HG03196 (cell line): ENCODE results near the gene SLC17A5.
"Not testable (repeated sequence)": the region's sequence is repeated elsewhere in the genome, so short reads cannot be mapped to it uniquely, and the experiment has no call there.

Experiments
- ATAC-seq: cut with Tn5 transposase; IDR thresholded peaks from one replicate; pipeline ENCODE4 v1.9.1; 2021; ENCODE audit not compliant: unreplicated experiment

Gene SLC17A5

DNA sequence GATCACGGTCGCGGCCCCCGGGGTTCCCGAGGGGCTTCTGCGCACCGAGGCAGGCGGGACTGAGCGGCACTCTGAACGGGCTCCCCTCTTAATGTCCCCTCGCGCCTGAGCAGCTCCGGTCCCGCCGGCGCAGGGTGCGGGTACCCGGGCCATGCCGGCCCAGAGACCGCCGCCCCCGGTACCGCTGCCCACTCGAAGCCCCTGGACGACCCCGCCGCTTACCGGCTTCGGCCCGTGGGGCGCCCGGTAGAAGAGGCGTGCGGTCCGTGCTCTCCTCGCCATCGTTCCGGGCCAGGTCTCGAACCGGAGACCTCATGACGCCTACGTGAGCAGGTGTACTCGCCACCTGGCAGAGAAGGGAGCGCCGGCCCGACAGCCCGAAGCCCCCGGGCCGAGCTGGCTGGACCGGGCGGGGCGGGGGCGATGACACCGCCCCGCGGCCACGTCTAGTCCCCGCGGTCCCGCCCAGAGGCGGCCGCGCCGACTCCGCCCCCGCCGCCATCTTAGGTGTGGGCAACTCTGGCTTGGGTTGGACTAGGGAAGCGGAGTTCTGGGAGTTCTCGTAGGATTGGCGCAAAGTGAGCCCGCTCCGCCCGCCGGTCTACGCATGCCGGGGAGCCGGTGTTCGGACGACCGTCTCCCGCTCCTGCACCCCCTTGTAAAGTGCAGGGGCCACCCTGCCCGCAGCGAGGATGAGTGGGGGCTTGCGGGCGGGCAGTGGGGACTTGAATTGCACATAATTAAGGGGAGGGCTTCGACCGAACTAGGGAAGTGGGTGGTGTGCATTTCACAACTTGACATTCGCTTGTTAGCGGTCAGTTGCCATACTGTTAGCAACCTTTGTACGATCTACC is at the start of gene SLC17A5:
SLC17A5 (minus strand) TSS at position 422 of the 854 bp plus-strand sequence; CDS start at position 316, 106 bp downstream.
- ATAC-seq: peak; percentile 92

GRCh38 chr6:73703466-73703865 is 49.7 kb upstream of the SLC17A5 start:
- ATAC-seq: no peak

DNA sequence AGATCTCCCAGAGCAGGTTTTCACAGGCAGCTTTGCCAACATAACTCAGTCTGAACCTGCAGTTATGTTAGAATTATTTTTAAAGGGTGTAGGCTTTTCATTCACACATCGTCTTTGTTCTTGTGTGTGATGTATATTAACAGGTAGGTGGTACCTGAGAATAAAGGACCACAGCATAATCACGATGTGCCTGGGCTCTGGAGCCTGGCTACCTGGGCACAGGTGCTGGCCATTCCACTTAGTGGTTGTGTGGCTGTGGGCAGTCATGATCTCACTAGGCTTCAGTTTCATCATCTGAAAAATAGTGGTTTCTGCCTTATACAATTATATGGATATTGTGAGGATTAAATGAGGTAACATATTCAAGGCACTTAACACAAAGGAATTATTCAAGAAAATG is 48.7 kb upstream of the SLC17A5 start:
- no peak for ATAC-seq

DNA sequence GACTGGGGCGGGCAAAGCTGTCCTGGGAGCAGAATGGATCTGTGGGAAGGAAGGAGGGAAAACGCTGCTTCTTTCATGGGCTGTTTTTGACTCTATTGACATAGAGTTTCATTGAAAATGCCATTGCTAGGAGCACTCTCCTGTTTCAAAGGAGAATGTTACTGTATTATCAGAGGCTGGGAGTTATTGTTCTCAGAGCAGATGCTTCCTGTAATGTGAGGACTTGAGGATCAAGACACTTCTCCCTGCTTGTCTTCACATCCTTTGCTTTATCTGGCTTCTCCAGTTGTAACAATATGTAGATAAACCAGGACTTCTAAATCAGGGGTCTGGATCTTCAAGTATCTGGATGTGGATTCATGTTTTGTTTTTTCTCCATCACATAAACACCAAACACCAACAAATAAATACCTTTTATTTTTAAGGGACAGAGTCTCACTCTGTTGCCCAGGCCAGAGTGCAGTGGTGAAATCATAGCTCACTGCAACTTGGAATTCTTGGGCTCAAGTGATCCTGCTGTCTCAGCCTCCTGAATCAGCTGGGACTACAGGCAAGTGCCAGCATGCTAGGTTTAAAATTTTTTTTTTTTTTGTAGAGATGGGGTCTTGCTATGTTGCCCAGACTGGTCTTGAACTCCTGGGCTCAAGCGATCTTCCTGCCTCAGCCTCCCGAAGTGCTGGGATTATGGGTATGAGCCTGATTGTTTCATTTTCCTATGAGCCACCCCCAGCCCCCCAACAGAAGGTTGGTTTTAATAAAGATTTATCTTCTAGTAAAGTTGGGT is 46.1 kb upstream of the SLC17A5 start:
- ATAC-seq: no peak

- no peak for ATAC-seq
Observed at GRCh38 chr6:73696966-73697655, 43.3 kb upstream of the SLC17A5 start.

- peak; percentile 51 for ATAC-seq
Observed at GRCh38 chr6:73695619-73696421, 42.0 kb upstream of the SLC17A5 start, which contains the start of gene CD109. TSS of gene CD109 (plus strand) at chr6:73696203. CDS start at chr6:73696216, 13 bp downstream.

GRCh38 chr6:73694711-73695411 is 41.1 kb upstream of the SLC17A5 start:
- ATAC-seq: no peak

DNA sequence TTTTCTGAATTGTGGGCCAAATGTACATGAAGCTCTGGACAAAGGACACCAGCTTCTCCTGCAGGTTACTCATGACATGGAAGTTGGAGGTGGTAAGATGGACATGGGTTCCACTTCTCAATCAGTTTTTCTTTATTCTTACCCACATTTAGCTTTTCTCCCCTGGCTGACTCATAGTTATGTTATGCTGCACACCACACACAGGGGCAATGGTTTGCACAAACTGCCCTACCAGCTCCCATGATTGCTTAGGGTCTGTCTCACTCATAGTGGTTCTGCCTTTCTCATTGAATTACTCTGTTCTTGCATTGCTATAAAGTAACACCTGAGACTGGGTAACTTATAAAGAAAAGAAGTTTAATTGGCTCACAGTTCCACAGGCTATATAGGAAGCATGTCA is 37.7 kb upstream of the SLC17A5 start:
- ATAC-seq: no peak

DNA sequence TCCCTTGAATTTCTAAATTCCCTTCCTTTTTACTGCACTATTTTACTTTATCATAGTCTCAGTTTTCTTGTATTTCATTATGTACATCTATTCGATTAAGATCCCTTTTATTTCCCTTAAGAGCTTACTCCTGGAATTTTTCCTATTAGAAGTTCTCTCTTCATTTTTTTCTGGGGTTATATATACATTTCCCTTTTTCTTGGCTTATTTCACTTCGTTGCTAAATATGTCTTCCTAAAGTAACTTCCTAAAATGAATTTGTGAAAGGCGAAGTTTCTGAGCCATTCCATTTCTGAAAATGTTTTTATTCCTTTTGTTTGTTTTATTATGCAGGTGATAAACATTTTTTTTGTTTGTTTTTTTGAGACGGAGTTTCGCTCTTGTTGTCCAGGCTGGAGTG is 36.3 kb upstream of the SLC17A5 start:
- no peak for ATAC-seq

GRCh38 chr6:73688351-73688750 is 34.6 kb upstream of the SLC17A5 start:
- no peak for ATAC-seq

DNA sequence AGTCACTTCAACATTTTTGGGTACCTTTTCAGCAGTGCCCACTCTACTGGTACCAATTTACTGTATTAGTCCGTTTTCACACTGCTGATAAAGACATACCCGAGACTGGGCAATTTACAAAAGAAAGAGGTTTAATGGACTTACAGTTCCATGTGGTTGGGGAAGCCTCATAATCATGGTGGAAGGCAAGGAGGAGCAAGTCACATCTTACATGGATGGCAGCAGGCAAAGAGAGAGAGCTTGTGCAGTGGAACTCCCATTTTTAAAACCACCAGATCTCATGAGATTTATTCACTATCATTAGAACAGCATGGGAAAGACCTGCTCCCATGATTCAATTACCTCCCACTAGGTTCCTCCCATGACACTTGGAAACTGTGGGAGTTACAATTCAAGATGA is 29.8 kb upstream of the SLC17A5 start:
- ATAC-seq: not testable (repeated sequence)

GRCh38 chr6:73680289-73680918 is 26.6 kb upstream of the SLC17A5 start:
- no peak for ATAC-seq

- ATAC-seq: not testable (repeated sequence)
Observed at GRCh38 chr6:73679846-73680245, 26.1 kb upstream of the SLC17A5 start.

GRCh38 chr6:73679009-73679408 is 25.2 kb upstream of the SLC17A5 start:
- ATAC-seq: no peak

DNA sequence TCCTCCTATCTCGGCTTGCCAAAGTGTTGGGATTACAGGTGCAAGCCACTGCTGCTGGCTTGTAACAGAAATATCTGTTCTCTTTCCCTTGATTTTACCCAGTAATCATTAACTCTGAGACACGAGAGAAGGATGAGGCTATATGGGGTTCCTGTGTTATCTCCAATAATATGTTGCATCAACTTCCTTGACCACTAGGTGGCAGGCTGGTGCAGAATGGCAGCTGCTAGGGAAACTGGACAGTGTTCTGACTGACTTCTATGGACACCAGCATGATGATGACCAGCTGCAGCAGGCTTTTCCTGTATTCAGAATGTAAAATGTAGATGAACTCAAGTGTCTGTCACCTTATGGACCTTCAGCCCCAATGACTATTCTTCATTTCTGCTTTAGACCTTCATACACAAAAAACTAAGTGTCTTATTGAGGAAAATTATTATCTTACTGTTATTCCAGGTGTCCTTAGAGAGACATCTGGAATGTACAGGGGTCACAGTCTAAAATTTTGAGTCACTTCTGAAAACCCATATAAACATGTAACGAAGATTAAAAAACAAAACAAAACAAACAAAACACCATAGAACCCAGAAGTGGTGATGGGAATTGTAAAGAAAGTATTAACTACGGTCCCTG is 21.8 kb upstream of the SLC17A5 start:
- peak; percentile 91 for ATAC-seq

- no peak for ATAC-seq
Observed at GRCh38 chr6:73671911-73672685, 18.3 kb upstream of the SLC17A5 start.

GRCh38 chr6:73669005-73669404 is 15.2 kb upstream of the SLC17A5 start:
- ATAC-seq: no peak

DNA sequence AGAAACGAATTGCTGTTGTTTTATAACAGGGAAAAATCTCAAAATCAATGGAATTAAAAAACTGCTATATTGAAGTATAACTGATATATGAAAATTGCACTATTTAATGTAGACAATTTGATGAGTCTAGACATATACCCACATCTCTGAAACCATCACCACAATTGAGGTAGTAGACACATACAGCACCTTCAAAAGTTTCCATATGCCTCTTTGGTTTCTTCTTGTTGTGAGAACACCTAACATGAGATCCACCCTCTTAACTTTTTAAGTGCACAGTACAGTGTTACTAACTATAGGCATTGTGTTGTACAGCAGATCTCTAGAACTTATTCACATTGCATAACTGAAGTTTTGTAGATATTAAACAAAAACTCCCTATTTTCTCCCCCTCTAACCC is 14.0 kb upstream of the SLC17A5 start:
- ATAC-seq: no peak
